EH (cell line): ENCODE measurements around the gene ABHD13.
A peak's percentile ranks its signal among the peaks of the same experiment; 100 is the strongest.
"Not testable (repeated sequence)": the region's sequence is repeated elsewhere in the genome, so short reads cannot be mapped to it uniquely, and the experiment has no call there.

Experiments used
- DNase-seq: peaks from one replicate; pipeline ENCODE4 v3.0.0-alpha.2; 2015; ENCODE audit warnings: low read depth

Gene ABHD13

DNA sequence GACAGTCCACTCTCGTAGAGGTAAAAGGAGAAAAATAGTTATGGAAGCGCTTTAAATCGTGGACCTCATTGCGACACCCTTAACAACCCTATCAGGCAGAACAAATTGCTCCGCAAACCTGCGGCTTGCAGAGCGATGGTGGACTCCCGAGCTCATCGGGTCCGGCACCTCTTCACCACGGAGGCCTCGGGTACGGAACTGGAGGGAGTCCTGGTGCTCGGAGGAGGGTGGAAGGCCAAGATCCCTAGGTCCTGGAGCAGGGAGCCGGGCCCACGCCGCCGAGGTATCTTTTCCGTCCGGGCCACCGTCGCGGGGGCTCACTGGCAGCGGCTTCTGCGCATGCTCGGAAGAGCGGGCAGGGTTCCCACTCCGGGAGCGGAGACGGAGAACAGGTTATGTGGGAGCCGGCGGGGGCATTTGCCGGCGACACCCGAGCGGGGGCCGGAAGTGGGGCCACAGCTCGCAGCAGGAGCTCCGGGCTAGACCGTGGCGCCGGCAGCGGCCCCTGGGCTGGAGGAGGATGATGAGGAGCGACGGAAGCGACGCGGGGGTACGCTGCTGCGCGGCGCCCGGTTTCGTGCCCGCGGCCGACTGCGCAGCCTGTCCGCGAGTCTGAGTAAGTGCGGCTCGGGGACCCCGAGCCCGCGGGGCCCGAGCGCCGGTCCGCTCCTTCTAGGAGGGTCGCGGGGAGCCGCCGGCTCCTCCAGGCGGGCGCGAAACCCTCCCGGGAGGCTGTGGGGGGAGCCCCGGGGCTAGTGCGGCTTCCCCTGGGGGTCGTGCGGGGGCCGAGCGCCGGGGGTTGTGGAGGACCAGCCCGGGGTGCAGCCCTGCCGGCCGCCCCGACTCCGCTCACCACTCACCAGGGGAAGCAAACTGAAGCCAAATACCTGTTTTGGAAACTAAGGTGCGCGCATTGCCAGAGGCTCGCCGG lies at the start of gene ABHD13:
TSS of gene ABHD13 (plus strand) at position 349 of the 931 bp plus-strand sequence. CDS start 10,827 bp downstream, outside the sequence.
- DNase-seq: peak; percentile 90

DNA sequence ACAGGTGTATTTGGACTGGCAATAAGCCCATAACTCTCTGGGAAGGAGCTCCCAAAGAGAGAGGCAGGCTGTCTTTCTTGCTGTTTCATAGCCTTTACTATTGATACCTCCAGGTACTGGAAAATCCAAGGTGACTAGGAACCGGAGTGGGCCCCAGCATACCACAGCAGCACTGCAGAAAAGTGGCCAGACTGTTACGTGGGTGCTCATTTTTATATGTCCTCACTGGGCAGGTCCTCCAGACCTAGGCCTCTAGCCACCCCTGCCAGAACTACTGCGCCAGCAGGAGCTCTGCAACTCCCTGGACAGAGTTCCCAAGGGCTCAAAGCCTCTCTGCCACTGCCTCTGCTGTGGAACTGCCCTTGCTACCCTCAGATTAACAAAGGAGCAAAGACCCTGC lies 49.3 kb upstream of the ABHD13 start:
- DNase-seq: no peak

DNA sequence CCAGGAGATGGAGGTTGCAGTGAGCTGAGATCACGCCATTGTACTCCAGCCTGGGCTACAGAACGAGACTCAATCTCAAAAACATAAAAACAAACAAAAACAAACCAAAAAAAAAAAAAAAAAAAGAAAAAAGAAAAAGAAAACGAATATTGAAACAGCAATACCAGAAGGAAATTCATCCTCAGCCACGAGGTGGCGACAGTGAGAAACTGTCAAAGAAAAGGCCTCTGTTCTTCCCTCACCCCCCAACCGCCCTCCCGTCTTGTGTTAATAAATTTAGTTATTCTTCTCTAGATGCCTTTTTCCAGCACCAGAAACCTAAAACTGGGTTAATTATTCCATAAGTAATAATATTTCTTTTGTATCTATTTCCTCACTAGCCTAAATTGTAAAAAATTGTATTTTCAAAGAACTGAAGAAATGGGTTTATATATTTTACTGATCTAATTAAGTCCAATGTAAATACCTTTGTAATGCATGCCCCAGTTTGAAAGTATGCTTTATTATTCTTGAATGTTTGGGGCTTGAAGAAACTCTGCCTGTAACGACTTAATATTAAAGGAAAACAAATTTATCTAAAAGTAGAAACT lies 41.4 kb upstream of the ABHD13 start:
- no peak for DNase-seq

DNA sequence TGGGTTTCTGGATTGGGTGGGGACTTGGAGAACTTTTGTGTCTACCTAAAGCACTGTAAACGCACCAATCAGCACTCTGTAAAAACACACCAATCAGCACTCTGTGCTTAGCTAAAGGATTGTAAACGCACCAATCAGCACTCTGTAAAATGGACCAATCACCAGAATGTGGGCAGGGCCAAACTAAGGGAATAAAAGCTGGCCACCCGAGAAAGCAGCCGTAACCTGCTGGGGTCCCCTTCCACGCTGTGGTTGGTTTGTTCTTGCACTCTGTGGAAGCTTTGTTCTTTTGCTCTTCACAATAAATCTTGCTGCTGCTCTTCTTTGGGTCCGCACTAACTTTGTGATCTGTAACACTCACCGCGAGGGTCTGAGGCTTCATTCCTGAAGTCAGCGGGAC lies 40.1 kb upstream of the ABHD13 start:
- no peak for DNase-seq

DNA sequence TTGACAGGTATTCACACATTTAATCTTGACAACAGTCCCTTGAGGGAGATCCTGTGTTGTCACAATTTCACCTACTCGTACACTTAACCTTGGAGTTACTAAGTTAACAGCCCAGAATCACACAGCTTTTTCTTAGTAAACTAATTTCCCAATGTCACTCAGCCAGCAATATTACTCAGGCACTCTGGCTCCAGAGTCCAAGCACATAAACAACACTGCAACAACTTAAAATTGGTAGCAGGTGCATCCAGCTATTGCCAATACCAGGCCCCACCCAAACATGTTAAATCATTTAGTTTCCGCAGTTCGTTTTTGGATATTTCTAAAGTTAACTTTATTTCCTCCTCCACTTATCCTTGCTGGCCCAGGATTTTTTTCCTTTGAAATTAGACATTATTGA lies 35.5 kb upstream of the ABHD13 start:
- no peak for DNase-seq

DNA sequence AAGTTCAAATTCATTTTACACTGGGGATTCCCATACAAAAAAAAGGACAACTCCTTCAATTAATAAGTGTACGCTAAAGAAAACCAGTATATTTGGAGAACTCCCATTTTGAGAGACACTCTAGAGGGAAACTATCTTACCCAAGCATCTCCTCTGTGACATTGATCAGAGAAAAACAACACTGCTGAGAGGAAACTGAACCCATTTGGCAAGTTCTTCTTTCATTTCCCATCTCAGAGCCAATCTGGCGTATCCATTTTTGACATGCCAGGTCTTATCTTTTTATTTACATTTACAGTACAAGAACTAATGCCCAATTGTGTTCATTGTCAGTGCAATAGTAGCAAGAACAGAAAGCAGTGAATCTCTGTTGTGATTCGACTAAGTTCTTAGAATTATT lies 33.0 kb upstream of the ABHD13 start:
- no peak for DNase-seq

DNA sequence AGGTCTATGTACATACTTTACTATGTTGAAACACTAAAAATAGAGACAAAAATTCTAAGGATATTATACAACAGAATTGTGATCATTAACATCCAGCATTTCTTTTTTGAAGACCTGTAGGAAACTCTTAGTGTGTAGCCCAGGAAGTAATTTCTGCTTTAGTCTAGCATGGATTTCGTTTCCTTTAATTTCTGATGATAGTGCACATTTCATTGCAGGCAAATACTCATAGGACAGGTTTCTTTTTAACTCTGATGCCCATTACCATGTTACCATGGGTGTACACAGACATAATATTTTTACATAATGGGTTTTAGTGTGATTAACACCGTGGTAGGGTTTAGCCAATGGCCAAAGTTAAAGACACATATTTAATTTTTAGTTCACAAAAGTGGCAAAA lies 29.9 kb upstream of the ABHD13 start:
- no peak for DNase-seq

DNA sequence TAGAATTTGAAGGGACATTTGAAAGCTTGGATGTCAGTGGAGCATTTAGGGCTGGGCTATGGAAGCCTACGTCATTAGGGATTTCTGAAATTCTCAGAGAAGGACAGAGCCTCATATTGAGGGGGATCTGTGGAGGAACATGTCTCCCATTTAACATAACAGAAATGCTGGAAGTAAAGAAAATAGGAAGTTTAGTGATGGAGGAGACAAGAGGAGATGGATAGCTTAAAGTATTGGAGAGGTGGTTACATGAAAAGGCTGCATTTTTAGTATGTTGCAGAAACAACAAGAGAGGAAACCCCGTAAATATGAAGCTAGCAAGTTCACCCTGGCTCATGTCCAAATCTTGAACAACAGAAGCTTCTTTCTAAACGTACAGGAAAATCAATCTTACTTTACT lies 27.3 kb upstream of the ABHD13 start:
- DNase-seq: no peak

DNA sequence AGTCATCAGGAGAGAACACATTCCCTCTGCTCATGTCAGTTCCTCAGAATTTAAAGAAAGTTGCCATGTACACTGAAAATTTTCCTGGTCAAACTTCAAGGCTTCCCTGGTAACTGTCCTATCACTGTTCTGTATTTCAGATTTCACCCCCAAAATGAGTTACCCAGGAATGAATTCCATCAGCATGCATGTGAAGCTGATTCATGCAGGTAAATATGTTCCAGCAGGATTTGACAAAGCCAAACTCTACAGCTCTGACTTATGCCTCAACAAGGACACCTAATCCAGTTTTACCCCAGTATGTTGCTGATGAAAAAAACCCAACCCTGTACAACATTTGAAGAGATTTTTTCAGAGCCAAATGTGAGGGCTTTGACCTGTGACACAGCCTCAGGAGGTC lies 24.4 kb upstream of the ABHD13 start:
- no peak for DNase-seq

DNA sequence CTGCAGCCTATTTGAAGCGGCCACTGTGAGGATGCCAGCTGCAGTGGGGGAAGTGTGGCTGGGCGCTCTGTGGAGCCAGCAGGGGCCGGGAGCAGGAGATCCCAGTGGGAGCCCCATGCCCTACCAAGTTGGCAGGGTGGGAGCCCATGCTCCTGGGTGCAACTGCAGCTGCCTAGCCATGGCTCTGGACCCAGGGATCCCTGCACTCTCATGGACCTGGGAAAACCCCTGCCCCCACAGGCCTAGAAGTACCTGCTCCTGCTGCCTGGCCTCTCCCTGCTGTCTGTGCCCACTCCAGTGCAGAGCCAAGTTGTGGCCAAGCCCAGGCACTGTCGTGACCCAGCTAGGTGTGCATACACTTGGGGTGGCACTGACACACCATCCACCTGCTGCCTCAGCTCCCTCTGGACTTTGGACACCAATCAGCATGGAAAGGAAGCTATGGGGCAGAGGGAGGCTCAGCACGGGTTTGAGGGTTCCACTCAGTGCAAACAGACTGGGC lies 23.7 kb upstream of the ABHD13 start:
- DNase-seq: no peak

DNA sequence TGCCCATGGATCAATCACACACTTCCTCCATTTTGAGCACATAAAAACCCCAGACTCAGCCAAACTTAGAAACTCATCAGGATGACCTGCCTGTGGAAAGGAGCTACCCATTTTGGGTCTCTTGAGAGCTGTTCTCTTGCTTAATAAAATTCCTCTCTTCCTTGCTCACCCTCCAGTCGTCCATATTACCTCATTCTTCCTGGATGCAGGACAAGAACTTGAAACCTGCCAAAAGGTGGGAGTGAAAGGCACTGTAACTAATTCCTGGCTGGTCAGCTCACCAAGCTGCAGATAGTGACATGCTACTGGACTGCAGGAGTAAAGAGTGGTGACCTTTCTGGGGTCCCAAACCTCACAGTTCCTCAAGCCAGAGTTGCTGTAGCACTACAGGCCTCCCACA lies 23.0 kb upstream of the ABHD13 start:
- DNase-seq: peak; percentile 8

DNA sequence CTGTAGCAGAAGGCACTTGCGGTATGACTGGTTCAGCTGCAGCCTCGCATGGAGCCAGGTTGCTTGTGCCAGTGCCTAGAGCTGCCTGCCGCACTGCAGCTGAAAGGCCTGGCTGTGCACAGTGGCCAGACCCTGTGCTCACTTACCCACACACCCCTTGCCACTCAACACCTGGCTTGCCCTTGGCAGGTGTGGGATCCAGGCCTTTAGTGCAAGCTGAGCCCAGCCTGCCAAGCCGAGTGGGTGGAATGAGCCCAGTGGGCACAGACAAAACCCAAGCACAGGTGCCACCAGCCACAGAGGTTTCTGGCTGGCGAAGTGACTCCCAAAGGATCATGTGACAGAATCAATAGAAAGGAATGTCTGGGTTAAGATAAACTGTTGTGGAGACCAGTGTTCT lies 22.3 kb upstream of the ABHD13 start:
- no peak for DNase-seq

DNA sequence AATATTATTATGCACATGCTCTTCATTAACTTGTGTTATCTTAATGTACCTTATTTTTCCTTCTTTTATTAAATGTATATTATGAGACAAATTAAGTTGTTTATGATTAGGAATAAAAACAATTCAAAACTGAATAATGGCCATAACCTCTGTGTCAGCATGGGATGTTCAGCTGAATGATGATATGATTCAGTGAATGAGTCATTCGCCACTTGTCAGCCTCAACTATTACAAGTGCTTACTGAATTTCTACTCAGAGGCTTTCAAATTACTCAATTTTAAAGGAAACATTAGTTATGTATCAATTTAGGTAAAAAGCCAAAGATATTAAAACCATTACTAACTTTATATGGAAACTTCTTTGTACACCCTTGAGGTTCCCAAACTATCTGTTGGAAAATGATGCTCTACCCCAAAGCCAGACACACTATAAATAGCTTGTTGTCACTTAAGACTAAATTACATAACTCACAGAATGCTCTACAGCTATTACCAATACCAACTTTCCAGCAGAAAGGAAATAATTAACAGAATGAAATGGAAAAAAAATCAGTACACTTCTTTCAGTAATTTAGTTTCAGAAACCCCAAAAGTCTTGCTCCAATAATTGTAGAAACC lies 17.3 kb upstream of the ABHD13 start:
- DNase-seq: peak; percentile 6

DNA sequence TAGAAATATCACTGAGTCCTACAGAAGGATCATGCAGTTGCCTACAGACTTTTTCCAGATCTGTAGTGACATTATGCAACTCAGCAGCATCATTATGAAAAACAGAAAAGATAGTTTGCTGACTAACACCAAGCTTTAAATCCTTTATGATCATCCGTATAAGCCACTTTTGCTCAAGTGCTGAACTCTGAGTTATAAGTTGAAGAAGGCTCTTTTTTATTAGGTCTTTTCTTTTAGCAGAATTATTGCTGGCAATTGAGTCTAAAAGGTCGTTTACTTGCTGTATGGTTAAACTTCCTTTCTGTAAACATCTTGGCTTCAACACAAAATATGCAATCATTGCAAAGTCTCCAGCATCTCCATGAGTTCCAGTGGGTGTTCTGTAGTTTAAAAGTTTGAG lies 7.6 kb upstream of the ABHD13 start:
- no peak for DNase-seq

DNA sequence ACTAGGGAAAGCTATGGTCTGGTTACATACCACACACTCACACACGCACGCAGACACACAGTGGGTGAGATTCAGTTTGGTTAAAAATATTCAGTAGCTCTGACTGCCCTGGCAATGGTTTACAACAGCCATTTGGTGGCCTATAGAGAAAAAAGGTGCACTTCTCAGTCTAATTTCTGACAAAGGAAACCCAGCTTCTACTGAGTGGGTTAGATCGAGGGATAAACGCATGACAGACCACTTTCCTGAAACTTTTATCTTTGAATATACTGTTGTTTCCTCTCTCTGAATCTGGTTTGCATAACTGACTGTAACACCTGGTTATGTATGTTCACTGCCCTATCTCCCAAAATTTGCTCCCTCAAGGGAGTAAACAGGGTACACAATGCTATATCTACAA lies 5.3 kb upstream of the ABHD13 start:
- no peak for DNase-seq

DNA sequence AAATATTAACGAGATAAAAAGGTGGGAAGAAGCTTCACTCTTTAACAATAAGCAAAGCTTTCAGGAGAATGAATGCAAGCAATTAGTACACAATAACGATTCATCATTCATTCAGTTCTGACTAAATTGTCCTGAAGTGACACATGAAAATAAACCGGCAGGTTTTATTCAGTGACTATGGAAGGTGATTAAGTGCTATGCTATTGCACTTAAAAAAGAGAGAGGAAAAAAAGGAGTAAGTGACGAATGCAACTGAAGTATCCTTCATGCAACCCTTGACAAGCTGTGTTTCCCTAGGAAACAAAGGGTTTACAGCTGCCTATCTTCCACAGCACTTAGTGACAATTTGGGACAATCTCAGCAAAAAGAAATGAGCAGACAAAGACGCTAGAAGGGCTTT lies 4.2 kb upstream of the ABHD13 start:
- peak; percentile 39 for DNase-seq

DNA sequence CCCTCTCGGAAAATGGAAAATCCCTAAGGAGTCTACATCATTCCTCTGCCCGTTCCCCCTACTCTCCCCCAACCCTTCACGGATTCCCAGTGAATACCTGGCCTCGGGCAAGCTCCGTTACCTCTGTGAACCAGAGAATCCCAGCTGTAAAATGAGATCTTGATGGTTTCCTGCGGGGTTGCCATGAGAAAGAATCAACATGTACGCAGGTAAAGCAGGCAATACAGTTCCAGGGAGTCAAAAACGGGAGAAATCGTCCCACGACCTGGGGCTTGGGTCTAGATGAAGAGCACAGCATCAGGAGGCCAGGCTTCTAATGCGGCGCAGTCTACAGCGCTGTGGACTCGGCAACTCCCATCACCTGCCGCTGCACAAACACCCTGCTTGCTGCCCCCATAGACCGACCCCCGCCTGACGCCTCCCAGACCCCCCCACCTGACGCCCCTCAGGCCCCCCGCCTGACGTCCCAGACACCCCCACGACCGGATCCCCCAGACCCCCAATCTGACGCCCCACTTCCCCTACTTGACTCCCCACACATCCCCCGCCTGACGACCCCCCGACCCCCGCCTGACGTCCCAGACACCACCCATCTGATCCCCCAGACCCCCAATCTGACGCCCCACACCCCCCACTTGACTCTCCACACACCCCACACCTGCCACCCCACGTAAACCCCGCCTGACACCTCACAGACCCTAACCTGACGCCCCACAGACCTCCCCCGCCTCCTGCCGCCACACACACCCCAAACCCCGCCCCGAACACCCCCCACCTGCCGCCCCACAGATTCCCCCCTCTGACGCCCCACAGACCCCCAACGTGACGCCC lies 3.5 kb upstream of the ABHD13 start:
- peak; percentile 4 for DNase-seq

DNA sequence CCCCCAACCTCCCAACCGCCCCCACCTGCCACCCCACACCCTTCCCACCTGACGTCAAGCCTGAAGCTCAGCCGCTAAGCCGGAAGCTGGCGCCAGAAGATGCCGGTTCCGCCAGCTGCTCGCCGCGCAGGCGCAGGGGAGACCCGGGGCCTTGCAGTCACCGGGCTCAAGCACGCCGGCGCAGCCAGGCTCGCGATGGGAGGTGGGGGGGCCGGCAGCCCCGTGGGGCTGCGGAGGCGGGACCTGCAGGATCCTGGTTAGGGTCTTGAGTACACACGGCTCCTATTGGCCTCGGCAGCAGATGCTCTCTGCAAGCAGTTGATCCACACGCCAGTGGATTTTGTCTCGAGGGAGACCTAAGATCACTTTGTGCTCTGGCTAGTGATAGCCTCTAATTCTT lies 2.8 kb upstream of the ABHD13 start, which contains the start of gene LIG4:
TSS of gene LIG4 (minus strand) at position 101 of the 400 bp plus-strand sequence. CDS start 4,268 bp downstream, outside the sequence.
- DNase-seq: peak; percentile 90

DNA sequence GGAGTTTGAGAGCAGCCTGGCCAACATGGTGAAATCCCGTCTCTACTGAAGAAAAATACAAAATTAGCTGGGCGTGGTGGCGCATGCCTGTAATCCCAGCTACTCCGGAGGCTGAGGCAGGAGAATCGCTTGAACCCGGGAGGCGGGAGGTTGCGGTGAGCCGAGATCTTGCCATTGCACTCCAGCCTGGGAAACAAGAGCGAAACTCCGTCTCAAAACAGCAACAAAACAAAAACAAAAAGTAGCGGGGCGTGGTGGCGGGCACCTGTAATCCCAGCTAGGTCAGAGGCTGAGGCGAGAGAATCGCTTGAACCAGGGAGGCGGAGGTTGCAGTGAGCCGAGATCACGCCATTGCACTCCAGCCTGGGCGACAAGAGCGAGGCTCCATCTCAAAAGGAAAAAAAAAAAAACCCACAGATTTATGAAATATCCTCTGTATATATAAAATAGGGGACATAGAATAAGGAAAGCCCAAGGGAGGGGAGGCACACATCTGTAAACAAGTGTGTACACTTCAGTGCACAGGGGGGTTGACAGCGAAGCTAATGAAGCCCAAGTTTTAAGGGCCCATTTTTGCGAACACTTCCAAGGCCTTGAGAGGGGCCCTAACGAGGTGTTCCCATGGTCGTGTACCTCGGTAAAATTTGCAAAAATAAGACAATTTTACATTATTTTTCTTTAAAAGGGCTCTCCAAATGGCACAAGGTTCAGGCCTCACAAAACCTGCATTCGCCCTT lies 717 bp upstream of the ABHD13 start:
- not testable (repeated sequence) for DNase-seq

DNA sequence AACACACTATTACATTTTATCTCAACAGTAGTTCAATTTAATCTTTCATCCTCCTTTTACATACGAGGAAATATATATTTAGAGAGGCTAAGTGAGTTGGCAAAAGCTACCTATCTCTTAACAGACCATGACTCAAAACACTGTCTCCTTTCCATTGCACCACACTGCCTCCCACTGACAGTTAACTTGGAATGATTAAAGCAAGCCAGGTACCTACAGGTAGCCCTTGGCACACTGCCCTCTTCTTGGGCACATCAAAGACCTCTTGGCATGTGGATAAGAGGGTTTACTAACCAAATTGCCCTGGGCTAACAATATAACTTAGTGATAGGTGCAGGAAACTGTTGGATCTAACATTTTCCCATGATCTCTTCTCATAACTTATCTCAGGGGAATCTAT lies 1.8 kb downstream of the ABHD13 start:
- no peak for DNase-seq
